Prostate gland (tissue), 2 donors: ENCODE measurements around the gene PRR20E.

Experiments used
- CTCF ChIP-seq, 4 experiments: fragments of 200-600 bp in 2 of 4; fragments of 450-650 bp in 2 of 4; sonication (generic) in 2 of 4; IDR thresholded peaks; 1 replicate in 3 of 4; 2 replicates in 1 of 4; pipeline ENCODE4 v1.5.1; 2016 to 2019; ENCODE audit warnings: antibody characterized with exemption in 4 of 4, mild to moderate bottlenecking in 2 of 4, moderate library complexity in 2 of 4
- POLR2A ChIP-seq: fragments of 450-650 bp; IDR thresholded peaks from one replicate; pipeline ENCODE4 v1.6.1; 2016; ENCODE audit warnings: antibody characterized with exemption, mild to moderate bottlenecking
- POLR2AphosphoS5 ChIP-seq: sonication (generic); formaldehyde crosslinking; IDR thresholded peaks from one replicate; pipeline ENCODE4 v1.6.1; 2017; ENCODE audit warnings: antibody characterized with exemption

DNA sequence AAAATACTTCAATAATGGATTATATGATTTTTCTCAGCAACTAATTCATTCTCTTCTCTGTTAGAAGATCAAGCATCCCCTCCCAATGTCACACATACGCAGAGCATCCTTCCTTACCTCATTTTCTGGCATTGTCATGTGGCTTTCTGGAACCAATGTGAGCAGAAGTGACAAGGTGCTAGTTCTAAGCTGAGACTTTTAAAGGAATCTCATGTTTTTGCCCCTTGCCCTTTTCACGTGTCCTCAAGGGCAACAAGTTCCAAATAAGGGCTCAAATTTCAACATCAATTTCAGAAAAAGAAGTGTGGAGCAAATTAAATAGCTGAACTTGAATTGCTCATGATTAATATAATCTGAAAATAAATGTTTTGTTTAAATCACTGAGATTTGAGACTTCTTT is 30.9 kb upstream of the PRR20E start:
- TF ChIP-seq POLR2A (no peak), CTCF (IDR thresholded peaks at IDR 0.05) (no peak), POLR2AphosphoS5 (no peak)
